Common myeloid progenitor, CD34-positive (primary cell): Measurements from ENCODE around the gene GNAS.

Experiments
- CTCF ChIA-PET: fragments of 350-600 bp; sonication (Branson Sonifier 250); formaldehyde crosslinking; loops from one replicate; lab custom pipeline; 2021; ENCODE audit warnings: antibody characterized with exemption; lab: Charles Lee
- POLR2A ChIA-PET: fragments of 350-600 bp; sonication (Branson Sonifier 250); formaldehyde crosslinking; loops from one replicate; lab custom pipeline; 2021; ENCODE audit warnings: antibody characterized with exemption; lab: Charles Lee
- DNase-seq, 3 donors: peaks; one replicate each; pipeline versions ENCODE4 v3.0.0 to v3.0.0-alpha.2; 2013
- H3K27ac ChIP-seq, 2 experiments: 1 replicate in 1 of 2; 2 replicates in 1 of 2; pipeline ENCODE4 v1.7.0; 2013; ENCODE audit warnings: inconsistent platforms in 2 of 2, low read length in 2 of 2, mild to moderate bottlenecking in 2 of 2, low read depth in 1 of 2, moderate library complexity in 1 of 2; ENCODE audit not compliant: severe bottlenecking in 2 of 2, insufficient read depth in 1 of 2, poor library complexity in 1 of 2
- H3K27me3 ChIP-seq, 5 experiments: replicated peaks in 2 of 5; 1 replicate in 3 of 5; 2 replicates in 2 of 5; pipeline versions ENCODE4 v1.6.1 to v1.7.0; 2013; ENCODE audit warnings: low read length in 4 of 5, mild to moderate bottlenecking in 2 of 5, moderate library complexity in 2 of 5, inconsistent platforms in 1 of 5; ENCODE audit not compliant: insufficient read depth in 5 of 5, control insufficient read depth in 4 of 5
- H3K36me3 ChIP-seq, 4 experiments: 1 replicate in 2 of 4; 2 replicates in 2 of 4; pipeline versions ENCODE4 v1.6.1 to v1.7.0; 2013; ENCODE audit warnings: low read length in 3 of 4, control low read depth in 1 of 4, mild to moderate bottlenecking in 1 of 4; ENCODE audit not compliant: control insufficient read depth in 4 of 4, insufficient read depth in 4 of 4
- H3K4me1 ChIP-seq, 4 experiments: 1 replicate in 3 of 4; 2 replicates in 1 of 4; pipeline versions ENCODE4 v1.6.1 to v1.7.1; 2013; ENCODE audit warnings: low read length in 3 of 4, mild to moderate bottlenecking in 3 of 4, control low read depth in 1 of 4, inconsistent platforms in 1 of 4, moderate library complexity in 1 of 4; ENCODE audit not compliant: control insufficient read depth in 4 of 4, insufficient read depth in 4 of 4; ENCODE audit errors: control extremely low read depth in 1 of 4
- H3K4me3 ChIP-seq, 7 experiments: 1 replicate in 4 of 7; 2 replicates in 3 of 7; pipeline versions ENCODE4 v1.5.1 to v1.7.0; 2013; ENCODE audit warnings: mild to moderate bottlenecking in 7 of 7, low read length in 6 of 7, moderate library complexity in 6 of 7, inconsistent platforms in 2 of 7, low read depth in 2 of 7, control low read depth in 1 of 7; ENCODE audit not compliant: insufficient read depth in 4 of 7, control insufficient read depth in 1 of 7; ENCODE audit errors: extremely low read depth in 1 of 7
- H3K9me3 ChIP-seq, 5 experiments: 1 replicate in 4 of 5; 2 replicates in 1 of 5; pipeline versions ENCODE4 v1.6.1 to v1.7.1; 2013; ENCODE audit warnings: low read length in 4 of 5, mild to moderate bottlenecking in 2 of 5, inconsistent platforms in 1 of 5, low read depth in 1 of 5, moderate library complexity in 1 of 5; ENCODE audit not compliant: control insufficient read depth in 4 of 5, insufficient read depth in 2 of 5; ENCODE audit errors: control extremely low read depth in 1 of 5
- WGBS: methylation state at CpG from one replicate; pipeline ENCODE4 v1.1.5; 2013; ENCODE audit not compliant: insufficient coverage; 5-methylcytosine and 5-hydroxymethylcytosine counted together

The GNAS gene

GRCh38 chr20:58918621-58919020, 66.1 kb downstream of the GNAS start:
- Histone ChIP-seq H3K27me3 (no peaks in the 10 kb centered on the region), H3K9me3 (peaks cover 0 to 2% (median 0%) of the 10 kb centered on the region in 5 experiments), H3K4me1 (no peaks in the 10 kb centered on the region), H3K36me3 (no peaks in the 10 kb centered on the region), H3K4me3 (no peak overlapping the region), H3K27ac (no peak overlapping the region)
- DNase-seq, result no peak
- WGBS, result 88% methylated on average over 5 of the region's 6 CpGs
- ChIA-PET CTCF (no interaction called here), POLR2A (no interaction called here)

DNA sequence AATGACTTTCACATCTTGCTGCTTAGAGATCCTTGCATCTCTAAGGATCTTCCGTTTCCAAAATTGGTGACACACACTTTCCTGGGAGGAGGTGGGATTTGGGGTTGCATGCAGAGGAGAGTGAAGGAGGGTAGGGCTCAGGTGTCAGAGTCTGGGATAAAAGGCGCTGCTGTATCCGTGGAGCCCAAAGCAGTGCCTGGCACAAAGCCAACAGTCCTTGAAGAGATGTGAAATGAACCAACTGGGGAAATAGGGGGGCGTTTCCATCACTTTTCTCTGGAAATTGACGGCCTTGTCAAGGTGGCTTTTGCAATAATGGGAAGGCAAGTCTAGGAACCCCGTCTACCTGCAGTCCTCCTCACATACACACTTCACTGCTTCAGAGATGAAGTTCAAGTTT, 69.0 kb downstream of the GNAS start:
- H3K36me3 ChIP-seq, result no peaks in the 10 kb centered on the region
- H3K27me3 ChIP-seq, result no peaks in the 10 kb centered on the region
- H3K4me3 ChIP-seq, result no peak overlapping the region
- POLR2A ChIA-PET, result no interaction called here
- CTCF ChIA-PET, result interaction anchor here (4.1 kb wide), 1 partner anchor 16 kb away, joined by 11 read pairs; no protein-coding TSS in a partner anchor
- 91% methylated on average over 6 of the region's 6 CpGs for WGBS
- H3K27ac ChIP-seq, result no peak overlapping the region
- no peaks in the 10 kb centered on the region for H3K4me1 ChIP-seq
- no peak for DNase-seq
- H3K9me3 ChIP-seq, result peaks cover 0 to 2% (median 0%) of the 10 kb centered on the region in 5 experiments

DNA sequence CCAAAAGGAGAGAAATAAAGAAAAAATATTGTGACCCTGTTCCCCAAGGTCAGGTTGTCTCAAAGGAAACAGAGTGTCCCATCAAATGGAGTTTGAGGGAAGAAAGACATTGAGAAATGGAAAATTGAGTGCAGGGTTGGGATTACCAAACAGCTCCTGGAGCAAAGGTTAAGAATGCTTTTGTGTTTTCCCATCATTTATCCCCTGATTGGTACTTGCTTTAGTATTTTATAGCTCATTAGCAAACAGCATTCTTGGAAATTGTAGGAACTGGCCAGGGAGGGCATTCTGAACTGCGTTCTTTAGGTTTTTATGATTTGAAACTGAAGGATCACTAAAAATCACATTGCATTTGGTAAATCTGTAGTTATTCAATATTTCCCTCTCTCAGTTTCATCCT, 69.5 kb downstream of the GNAS start:
- WGBS, result no CpG with 5 or more reads among the region's 1 CpG
- CTCF ChIA-PET, result interaction anchor here (1.3 to 4.1 kb wide), 2 partner anchors 10 to 16 kb away, joined by 5 to 11 read pairs; no protein-coding TSS in a partner anchor

DNA sequence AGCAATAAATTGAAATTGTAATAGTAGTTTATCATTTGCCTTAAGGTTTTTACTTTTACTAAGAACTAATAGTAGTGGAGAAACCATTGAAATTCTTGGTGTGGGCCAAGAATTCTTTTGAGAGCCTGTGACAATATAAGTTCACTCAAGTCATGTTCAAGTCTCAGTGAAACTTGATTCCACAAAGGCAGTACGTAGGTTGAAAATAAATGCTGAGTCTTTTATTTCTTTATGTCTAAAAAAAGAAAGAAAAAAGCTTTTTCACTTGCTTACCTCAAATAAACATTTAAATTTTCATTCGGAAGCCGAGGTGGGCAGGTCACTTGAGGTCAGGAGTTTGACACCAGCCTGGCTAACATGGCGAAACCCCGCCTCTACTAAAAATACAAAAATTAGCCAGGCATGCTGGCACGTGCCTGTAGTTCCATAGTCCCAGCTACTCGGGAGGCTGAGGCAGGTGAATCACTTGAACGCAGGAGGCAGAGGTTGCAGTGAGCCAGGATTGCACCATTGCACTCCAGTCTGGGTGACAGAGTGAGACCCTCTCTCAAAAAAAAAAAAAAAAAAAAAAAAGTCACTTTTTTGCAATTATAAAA, 70.7 kb downstream of the GNAS start:
- no peak overlapping the region for H3K4me3 ChIP-seq
- no peak overlapping the region for H3K27ac ChIP-seq
- no peaks in the 10 kb centered on the region for H3K36me3 ChIP-seq
- H3K4me1 ChIP-seq, result no peaks in the 10 kb centered on the region
- H3K9me3 ChIP-seq, result peaks cover 0 to 2% (median 0%) of the 10 kb centered on the region in 5 experiments
- WGBS, result 95% methylated on average over 6 of the region's 8 CpGs
- no peak for DNase-seq
- CTCF ChIA-PET, result interaction anchor here (1.3 to 4.1 kb wide), 2 partner anchors 11 to 15 kb away, joined by 5 to 11 read pairs; no protein-coding TSS in a partner anchor
- H3K27me3 ChIP-seq, result no peaks in the 10 kb centered on the region
- POLR2A ChIA-PET, result no interaction called here

More for the DNA sequence above, 69.5 kb downstream of the GNAS start:
- H3K9me3 ChIP-seq, result peaks cover 0 to 2% (median 0%) of the 10 kb centered on the region in 5 experiments
- no peak overlapping the region for H3K4me3 ChIP-seq
- H3K4me1 ChIP-seq, result no peaks in the 10 kb centered on the region
- no peaks in the 10 kb centered on the region for H3K27me3 ChIP-seq
- no peak overlapping the region for H3K27ac ChIP-seq
- POLR2A ChIA-PET, result no interaction called here
- no peak for DNase-seq
- no peaks in the 10 kb centered on the region for H3K36me3 ChIP-seq

DNA sequence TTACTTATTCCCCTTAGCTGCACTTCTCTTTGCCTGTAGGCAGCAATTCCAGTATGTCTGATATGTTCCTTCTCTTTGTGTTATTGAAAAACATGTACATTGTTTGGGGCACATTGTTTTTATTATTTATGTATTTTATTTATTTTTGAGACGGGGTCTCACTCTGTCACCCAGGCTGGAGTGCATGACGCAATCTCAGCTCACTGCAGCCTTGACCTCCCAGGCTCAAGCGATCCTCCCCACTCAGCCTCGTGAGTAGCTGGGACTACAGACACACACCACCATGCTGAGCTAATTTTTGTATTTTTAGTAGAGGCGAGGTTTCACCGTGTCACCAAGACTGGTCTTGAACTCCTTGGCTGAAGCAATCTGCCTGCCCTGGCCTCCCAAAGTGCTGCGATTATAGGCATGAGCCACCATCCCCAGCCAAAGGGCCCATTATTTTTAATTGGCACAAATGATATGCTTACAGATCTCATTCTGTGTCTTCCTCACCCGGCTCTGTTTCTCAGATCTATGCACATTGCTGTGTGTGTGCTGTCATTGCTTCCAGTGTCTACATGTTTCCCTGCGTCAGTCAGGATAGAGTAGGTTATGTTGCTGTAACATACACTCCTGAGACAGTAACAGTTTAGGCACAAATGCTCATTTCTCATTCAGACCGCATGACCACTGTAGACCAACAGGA, 74.4 kb downstream of the GNAS start:
- ChIA-PET CTCF (no interaction called here), POLR2A (no interaction called here)
- H3K9me3 ChIP-seq, result no peaks in the 10 kb centered on the region
- no peak for DNase-seq
- no peaks in the 10 kb centered on the region for H3K36me3 ChIP-seq
- H3K4me3 ChIP-seq, result no peak overlapping the region
- H3K27ac ChIP-seq, result no peak overlapping the region
- 100% methylated on average over 6 of the region's 10 CpGs for WGBS
- no peaks in the 10 kb centered on the region for H3K4me1 ChIP-seq
- H3K27me3 ChIP-seq, result no peaks in the 10 kb centered on the region

DNA sequence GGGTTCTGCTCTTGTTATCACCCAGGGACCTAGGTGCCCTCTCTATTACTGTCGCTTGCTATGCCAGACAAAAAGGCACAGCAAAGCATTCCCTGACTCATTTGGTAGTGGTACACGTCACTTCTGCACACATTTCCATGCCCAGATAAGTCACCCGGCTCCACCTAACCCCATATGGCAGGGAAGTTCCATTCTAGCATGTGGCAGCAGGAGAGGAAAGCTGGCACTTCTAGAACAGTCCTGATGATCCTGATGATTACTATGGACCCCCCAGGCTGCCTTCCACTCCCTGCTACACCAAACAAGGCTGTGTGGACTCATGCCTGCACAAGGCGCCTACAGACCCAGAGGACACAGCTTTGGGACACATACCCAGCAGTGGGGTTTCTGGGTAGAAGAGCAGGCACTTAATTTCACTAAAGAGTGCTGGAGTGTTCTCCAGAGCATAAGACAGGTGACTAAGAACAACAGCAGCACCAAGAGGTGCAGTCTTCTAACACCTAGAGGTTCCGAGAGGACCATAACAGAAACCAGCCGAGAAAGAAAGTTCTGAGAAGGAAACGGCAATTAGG, 75.1 kb downstream of the GNAS start:
- no peak overlapping the region for H3K4me3 ChIP-seq
- no peaks in the 10 kb centered on the region for H3K27me3 ChIP-seq
- WGBS, result 100% methylated on average over 7 of the region's 7 CpGs
- no peak overlapping the region for H3K27ac ChIP-seq
- no peak for DNase-seq
- no peaks in the 10 kb centered on the region for H3K9me3 ChIP-seq
- CTCF ChIA-PET, result no interaction called here
- H3K4me1 ChIP-seq, result no peaks in the 10 kb centered on the region
- H3K36me3 ChIP-seq, result no peaks in the 10 kb centered on the region
- POLR2A ChIA-PET, result no interaction called here

- Histone ChIP-seq H3K9me3 (no peaks in the 10 kb centered on the region), H3K27ac (no peak overlapping the region), H3K27me3 (no peaks in the 10 kb centered on the region), H3K4me1 (no peaks in the 10 kb centered on the region), H3K4me3 (no peak overlapping the region), H3K36me3 (no peaks in the 10 kb centered on the region)
- POLR2A ChIA-PET, result no interaction called here
- DNase-seq, result no peak
- CTCF ChIA-PET, result no interaction called here
- 100% methylated on average over 1 of the region's 3 CpGs for WGBS
Observed at GRCh38 chr20:58930496-58930895, 78.0 kb downstream of the GNAS start.
